ENCODE results near the gene SYS1. TPM values are rescaled to one million over a fixed set of nuclear protein-coding genes. Genes with fewer than 3 reads are reported as not detected.

SYS1 gene
- polyA plus RNA-seq, 1 of the 3 experiments (the other 2 are of a cell fraction): 26.5 TPM

- H3K9me3 ChIP-seq: peaks cover 6% of the 10 kb centered on the region; the same call in 1 of the 2 replicates
- no peaks in the 10 kb centered on the region for H3K4me1 ChIP-seq (ENCODE audit: control insufficient read depth in 1 of 2, insufficient read depth in 2 of 2, low read depth in 1 of 2, low read length in 1 of 2)
- H3K9ac ChIP-seq: no peak overlapping the region
- H3F3A ChIP-seq (replicated peaks; ENCODE audit: insufficient read depth): peaks cover under 1% of the 10 kb centered on the region
- no peaks in the 10 kb centered on the region for H3K79me2 ChIP-seq (ENCODE audit: insufficient read depth)
- ChIA-PET CTCF (interaction anchor here (0.6 kb wide), 1 partner anchor 28 kb away, joined by 3 read pairs; the partner anchor contains the start of gene SYS1), POLR2A (no interaction called here)
- H2AFZ ChIP-seq (ENCODE audit: low read depth): no peak overlapping the region
- DNase-seq: no peak
- peaks cover 0 to 6% of the 10 kb centered on the region in 2 experiments for H3K36me3 ChIP-seq (replicated peaks in 1 of 2; ENCODE audit: control insufficient read depth in 1 of 2, insufficient read depth in 2 of 2, low read length in 1 of 2)
- H3K4me2 ChIP-seq: no peak overlapping the region
- H3K27ac ChIP-seq (ENCODE audit: low read depth in 2 of 2, low read length in 1 of 2): no peak overlapping the region
- H4K20me1 ChIP-seq (ENCODE audit: insufficient read depth): no peaks in the 10 kb centered on the region
- no peaks in the 10 kb centered on the region for H3K27me3 ChIP-seq (ENCODE audit: insufficient read depth)
- no peaks in the 10 kb centered on the region for H3K9me2 ChIP-seq
- no peak for TF ChIP-seq ELF1 (IDR thresholded peaks at IDR 0.05)
- no peak for TF ChIP-seq FOXM1 (IDR thresholded peaks at IDR 0.05; ENCODE audit: low read depth)
- no peak for TF ChIP-seq JUND (IDR thresholded peaks at IDR 0.05)
- no peak for TF ChIP-seq RFX5 (IDR thresholded peaks at IDR 0.05; ENCODE audit: low read length)
- TF ChIP-seq NFIC (IDR thresholded peaks at IDR 0.05; ENCODE audit: borderline replicate concordance): no peak
- no peak for TF ChIP-seq TEAD4 (IDR thresholded peaks at IDR 0.05; ENCODE audit: borderline replicate concordance, insufficient read depth)
- TF ChIP-seq NRF1 (IDR thresholded peaks at IDR 0.05; ENCODE audit: low read depth, low read length): no peak
- no peak for TF ChIP-seq RCOR1 (IDR thresholded peaks at IDR 0.05; ENCODE audit: low read length)
- TF ChIP-seq RAD21 (IDR thresholded peaks at IDR 0.05; ENCODE audit: low read length): no peak
- no peak for TF ChIP-seq MEF2A (IDR thresholded peaks at IDR 0.05; ENCODE audit: borderline replicate concordance, low read depth)
- TF ChIP-seq, protein P1, sequence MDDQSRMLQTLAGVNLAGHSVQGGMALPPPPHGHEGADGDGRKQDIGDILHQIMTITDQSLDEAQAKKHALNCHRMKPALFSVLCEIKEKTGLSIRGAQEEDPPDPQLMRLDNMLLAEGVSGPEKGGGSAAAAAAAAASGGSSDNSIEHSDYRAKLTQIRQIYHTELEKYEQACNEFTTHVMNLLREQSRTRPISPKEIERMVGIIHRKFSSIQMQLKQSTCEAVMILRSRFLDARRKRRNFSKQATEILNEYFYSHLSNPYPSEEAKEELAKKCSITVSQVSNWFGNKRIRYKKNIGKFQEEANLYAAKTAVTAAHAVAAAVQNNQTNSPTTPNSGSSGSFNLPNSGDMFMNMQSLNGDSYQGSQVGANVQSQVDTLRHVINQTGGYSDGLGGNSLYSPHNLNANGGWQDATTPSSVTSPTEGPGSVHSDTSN (IDR thresholded peaks at IDR 0.05): no peak
- TF ChIP-seq, protein P2, sequence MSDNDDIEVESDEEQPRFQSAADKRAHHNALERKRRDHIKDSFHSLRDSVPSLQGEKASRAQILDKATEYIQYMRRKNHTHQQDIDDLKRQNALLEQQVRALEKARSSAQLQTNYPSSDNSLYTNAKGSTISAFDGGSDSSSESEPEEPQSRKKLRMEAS (IDR thresholded peaks at IDR 0.05; ENCODE audit: low read depth): no peak
- TF ChIP-seq IRF3 (IDR thresholded peaks at IDR 0.05; ENCODE audit: low read depth, low read length): no peak
- TF ChIP-seq EZH2phosphoT487 (IDR thresholded peaks at IDR 0.05; ENCODE audit: borderline replicate concordance, low read depth): no peak
- no peak for TF ChIP-seq SMC3 (IDR thresholded peaks at IDR 0.05; ENCODE audit: low read depth, low read length)
- no peak overlapping the region for H3K4me3 ChIP-seq (ENCODE audit: low read depth in 2 of 2, low read length in 1 of 2)
- WGBS (ENCODE audit: low lambda C conversion rate): 40% methylated on average over 2 of the region's 2 CpGs
Observed at GRCh38 chr20:45391559-45391958, 28.6 kb downstream of the SYS1 start.

DNA sequence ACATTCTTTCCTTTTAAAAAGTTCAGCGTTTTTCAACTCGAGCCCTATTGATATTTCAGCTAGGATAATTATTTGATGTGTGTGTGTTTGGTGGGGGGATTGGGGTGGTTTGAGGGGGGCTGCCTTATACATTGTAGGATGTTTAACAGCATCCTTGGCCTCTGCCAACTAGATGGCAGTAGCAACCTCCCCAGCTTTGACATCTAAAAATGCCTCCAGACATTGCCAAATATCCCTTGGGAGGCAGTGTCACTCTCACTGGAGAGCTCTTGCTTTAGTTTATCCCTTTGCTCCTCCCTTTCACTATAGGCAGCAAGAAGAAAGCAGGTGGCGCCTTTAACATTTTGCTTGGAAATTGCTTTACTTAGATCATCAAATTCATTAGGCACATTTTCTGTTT lies 29.8 kb downstream of the SYS1 start:
- POLR2A ChIA-PET: no interaction called here
- H3K79me2 ChIP-seq (ENCODE audit: insufficient read depth): no peaks in the 10 kb centered on the region
- H2AFZ ChIP-seq (ENCODE audit: low read depth): no peak overlapping the region
- 79% methylated on average over 3 of the region's 3 CpGs for WGBS (ENCODE audit: low lambda C conversion rate)
- peaks cover 5% of the 10 kb centered on the region for H3F3A ChIP-seq (replicated peaks; ENCODE audit: insufficient read depth)
- H3K27ac ChIP-seq (ENCODE audit: low read depth in 2 of 2, low read length in 1 of 2): no peak overlapping the region
- no peaks in the 10 kb centered on the region for H3K27me3 ChIP-seq (ENCODE audit: insufficient read depth)
- peaks cover 0 to 2% of the 10 kb centered on the region in 2 experiments for H3K36me3 ChIP-seq (replicated peaks in 1 of 2; ENCODE audit: control insufficient read depth in 1 of 2, insufficient read depth in 2 of 2, low read length in 1 of 2)
- H3K9ac ChIP-seq: no peak overlapping the region
- DNase-seq: no peak
- H3K4me1 ChIP-seq (ENCODE audit: control insufficient read depth in 1 of 2, insufficient read depth in 2 of 2, low read depth in 1 of 2, low read length in 1 of 2): no peaks in the 10 kb centered on the region
- no peaks in the 10 kb centered on the region for H3K9me3 ChIP-seq
- no peak overlapping the region for H3K4me3 ChIP-seq (ENCODE audit: low read depth in 2 of 2, low read length in 1 of 2)
- H3K4me2 ChIP-seq: no peak overlapping the region
- no peaks in the 10 kb centered on the region for H3K9me2 ChIP-seq
- H4K20me1 ChIP-seq (ENCODE audit: insufficient read depth): no peaks in the 10 kb centered on the region
- CTCF ChIA-PET: interaction anchor here (0.6 to 3.4 kb wide), 6 partner anchors 10 to 1836 kb away, joined by 3 to 20 read pairs (median 4); no protein-coding TSS in a partner anchor
- TF ChIP-seq, protein P2 (IDR thresholded peaks at IDR 0.05; ENCODE audit: low read depth): no peak
- TF ChIP-seq YY1 (IDR thresholded peaks at IDR 0.05; ENCODE audit: low read depth) (no peak), RCOR1 (IDR thresholded peaks at IDR 0.05; ENCODE audit: low read length) (no peak), USF1 (IDR thresholded peaks at IDR 0.05; ENCODE audit: borderline replicate concordance, low read depth) (no peak), MXI1 (IDR thresholded peaks at IDR 0.05; ENCODE audit: low read depth, low read length) (no peak), RAD21 (IDR thresholded peaks at IDR 0.05; ENCODE audit: low read length) (no peak), FOXJ3 (CRISPR knock-in tag; IDR thresholded peaks at IDR 0.05) (no peak), SIN3A (IDR thresholded peaks at IDR 0.05; ENCODE audit: borderline replicate concordance, low read depth, low read length) (no peak), RFX5 (IDR thresholded peaks at IDR 0.05; ENCODE audit: low read length) (no peak), NFIC (IDR thresholded peaks at IDR 0.05; ENCODE audit: borderline replicate concordance) (no peak), USF2 (IDR thresholded peaks at IDR 0.05; ENCODE audit: borderline replicate concordance, low read depth, low read length) (no peak), EP300 (IDR thresholded peaks at IDR 0.05; ENCODE audit: borderline replicate concordance in 1 of 2, low read depth in 1 of 2, low read length in 1 of 2) (no peak), FOXM1 (IDR thresholded peaks at IDR 0.05; ENCODE audit: low read depth) (no peak), EZH2phosphoT487 (IDR thresholded peaks at IDR 0.05; ENCODE audit: borderline replicate concordance, low read depth) (no peak), SMC3 (IDR thresholded peaks at IDR 0.05; ENCODE audit: low read depth, low read length) (no peak), CHD2 (IDR thresholded peaks at IDR 0.05; ENCODE audit: low read length, partially characterized antibody) (no peak), MEF2A (IDR thresholded peaks at IDR 0.05; ENCODE audit: borderline replicate concordance, low read depth) (no peak)
